Liver (tissue), 9 donors: ENCODE results near the gene SH2D3C. TPM values are rescaled to one million over a fixed set of nuclear protein-coding genes. Genes with fewer than 3 reads are reported as not detected.
A peak's percentile ranks its signal among the peaks of the same experiment; 100 is the strongest.

Experiments used
- DNase-seq: peaks from one replicate; pipeline ENCODE4 v3.0.0-alpha.2; 2017; ENCODE audit warnings: low spot score
- H3K27ac ChIP-seq, 2 donors: one replicate each; pipeline ENCODE4 v1.7.0; 2013; ENCODE audit warnings: inconsistent platforms in 2 of 2, low read length in 2 of 2, control low read depth in 1 of 2, low read depth in 1 of 2, mild to moderate bottlenecking in 1 of 2
- H3K27me3 ChIP-seq, 4 donors: one replicate each; pipeline versions ENCODE4 v1.6.1 to v1.7.0; 2013; ENCODE audit warnings: low read length in 3 of 4, inconsistent platforms in 1 of 4, mild to moderate bottlenecking in 1 of 4, moderate library complexity in 1 of 4; ENCODE audit not compliant: control insufficient read depth in 4 of 4, insufficient read depth in 4 of 4
- H3K36me3 ChIP-seq, 4 donors: one replicate each; pipeline versions ENCODE4 v1.6.1 to v1.7.0; 2013; ENCODE audit warnings: low read length in 3 of 4, mild to moderate bottlenecking in 3 of 4, low read depth in 1 of 4, moderate library complexity in 1 of 4; ENCODE audit not compliant: control insufficient read depth in 4 of 4, insufficient read depth in 3 of 4
- H3K4me1 ChIP-seq, 4 donors: one replicate each; pipeline versions ENCODE4 v1.6.1 to v1.7.0; 2013; ENCODE audit warnings: low read length in 3 of 4, mild to moderate bottlenecking in 3 of 4, moderate library complexity in 1 of 4; ENCODE audit not compliant: control insufficient read depth in 4 of 4, insufficient read depth in 4 of 4
- H3K4me3 ChIP-seq, 3 donors: one replicate each; pipeline versions ENCODE4 v1.6.1 to v1.7.0; 2013; ENCODE audit warnings: low read length in 3 of 3, control low read depth in 1 of 3, low read depth in 1 of 3, mild to moderate bottlenecking in 1 of 3
- H3K9ac ChIP-seq, 2 donors: one replicate each; pipeline ENCODE4 v1.7.0; 2013; ENCODE audit warnings: low read length in 2 of 2, mild to moderate bottlenecking in 2 of 2, moderate library complexity in 2 of 2, control low read depth in 1 of 2, low read depth in 1 of 2
- H3K9me3 ChIP-seq, 4 donors: one replicate each; pipeline versions ENCODE4 v1.6.1 to v1.7.0; 2013; ENCODE audit warnings: low read length in 3 of 4; ENCODE audit not compliant: control insufficient read depth in 4 of 4
- ATF3 ChIP-seq: IDR thresholded peaks from 2 replicates; pipeline ENCODE4 v1.6.1; 2016; ENCODE audit warnings: antibody characterized with exemption
- CTCF ChIP-seq: fragments of 150-350 bp; IDR thresholded peaks from 2 replicates; pipeline ENCODE4 v1.5.1; 2017; ENCODE audit warnings: improper control_type of control experiment, low read depth, low read length; ENCODE audit not compliant: missing input control
- EGR1 ChIP-seq, 2 donors: IDR thresholded peaks; 2 replicates each; pipeline ENCODE4 v1.6.1; 2016 to 2018; ENCODE audit warnings: antibody characterized with exemption in 2 of 2, low read depth in 2 of 2
- FOXA1 ChIP-seq: IDR thresholded peaks from 2 replicates; pipeline ENCODE4 v1.6.1; 2016; ENCODE audit warnings: antibody characterized with exemption
- FOXA2 ChIP-seq: IDR thresholded peaks from 2 replicates; pipeline ENCODE4 v1.6.1; 2016; ENCODE audit warnings: antibody characterized with exemption
- GABPA ChIP-seq, 2 donors: IDR thresholded peaks in 1 of 2; conservative IDR thresholded peaks in 1 of 2; 2 replicates each; pipeline ENCODE4 v1.6.1; 2016; ENCODE audit warnings: antibody characterized with exemption in 2 of 2, mild to moderate bottlenecking in 1 of 2, moderate library complexity in 1 of 2
- HNF4A ChIP-seq, 2 donors: conservative IDR thresholded peaks; 2 replicates each; pipeline ENCODE4 v1.6.1; 2016; ENCODE audit warnings: antibody characterized with exemption in 2 of 2, mild to moderate bottlenecking in 2 of 2
- HNF4G ChIP-seq: IDR thresholded peaks from 2 replicates; pipeline ENCODE4 v1.6.1; 2016; ENCODE audit warnings: antibody characterized with exemption
- JUND ChIP-seq, 2 donors: IDR thresholded peaks; 2 replicates each; pipeline ENCODE4 v1.6.1; 2016; ENCODE audit warnings: antibody characterized with exemption in 2 of 2
- MAX ChIP-seq: IDR thresholded peaks from 2 replicates; pipeline ENCODE4 v1.6.1; 2016; ENCODE audit warnings: antibody characterized with exemption
- NR2F2 ChIP-seq: IDR thresholded peaks from 2 replicates; pipeline ENCODE4 v1.6.1; 2016; ENCODE audit warnings: antibody characterized with exemption
- RAD21 ChIP-seq, 2 donors: IDR thresholded peaks; 2 replicates each; pipeline ENCODE4 v1.6.1; 2016; ENCODE audit warnings: antibody characterized with exemption in 2 of 2, mild to moderate bottlenecking in 2 of 2
- REST ChIP-seq: IDR thresholded peaks from 2 replicates; pipeline ENCODE4 v1.6.1; 2016; ENCODE audit warnings: antibody characterized with exemption, mild to moderate bottlenecking
- RXRA ChIP-seq, 2 donors: IDR thresholded peaks; 2 replicates each; pipeline ENCODE4 v1.6.1; 2017 to 2018; ENCODE audit warnings: antibody characterized with exemption in 2 of 2, mild to moderate bottlenecking in 1 of 2
- SP1 ChIP-seq: IDR thresholded peaks from 2 replicates; pipeline ENCODE4 v1.6.1; 2018; ENCODE audit warnings: antibody characterized with exemption, mild to moderate bottlenecking
- TAF1 ChIP-seq: conservative IDR thresholded peaks from 2 replicates; pipeline ENCODE4 v1.6.1; 2016; ENCODE audit warnings: antibody characterized with exemption, mild to moderate bottlenecking
- YY1 ChIP-seq: IDR thresholded peaks from 2 replicates; pipeline ENCODE4 v1.6.1; 2016; ENCODE audit warnings: antibody characterized with exemption, mild to moderate bottlenecking
- ZBTB33 ChIP-seq: IDR thresholded peaks from 2 replicates; pipeline ENCODE4 v1.6.1; 2016; ENCODE audit warnings: antibody characterized with exemption
- WGBS: extraction: QIAGEN DNeasy Blood & Tissue Kit; methylation state at CpG from one replicate; pipeline ENCODE4 v1.1.7; 2013; 5-methylcytosine and 5-hydroxymethylcytosine counted together
- polyA plus RNA-seq, 2 donors: library from polyadenylated mRNA; stranded (reverse) in 1 of 2; unstranded in 1 of 2; fragments of 200-250 nt in 1 of 2; fragments of >200 nt in 1 of 2; fragmentation: Nextera tagmentation in 1 of 2; extraction: Ambion mirVana in 1 of 2; gene quantifications; one replicate each; pipeline versions ENCODE4 v1.2.1 to v1.2.3, GENCODE V29; 2013 to 2015
- total RNA-seq, 2 donors: library from RNA; depleted of rRNA; stranded (reverse); fragments of >200 nt; gene quantifications; one replicate each; pipeline ENCODE4 v1.2.3, GENCODE V29; 2014
- donor health status: healthy.
- donor health status: healthy.
- donor health status: healthy.
- donor health status: healthy.
- donor health status: healthy.

The SH2D3C gene
- total and polyA plus RNA-seq, 4 donors: 2.2 to 5.1 (median 3.9) TPM

GRCh38 chr9:127794001-127794791 is 15.7 kb upstream of the SH2D3C start:
- Histone ChIP-seq H3K9me3 (no peaks in the 10 kb centered on the region), H3K36me3 (peaks cover 4 to 16% (median 9%) of the 10 kb centered on the region in 4 donors), H3K27me3 (no peaks in the 10 kb centered on the region), H3K4me1 (peaks cover 28 to 87% (median 68%) of the 10 kb centered on the region in 4 donors), H3K27ac (peak overlapping the region; percentile 81 to 89), H3K4me3 (no peak overlapping the region), H3K9ac (peak overlapping the region in 1 of 2 donors; percentile 88)
- WGBS: 30% methylated on average over 14 of the region's 14 CpGs
- TF ChIP-seq JUND (IDR thresholded peaks at IDR 0.05): peak; percentile 42 to 46
- TF ChIP-seq ZBTB33: peak; percentile 72
- peak; percentile 8 to 24 for TF ChIP-seq RAD21 (IDR thresholded peaks at IDR 0.05)
- peak; percentile 75 for TF ChIP-seq SP1
- no peak for TF ChIP-seq ATF3
- TF ChIP-seq RXRA (IDR thresholded peaks at IDR 0.05): peak; percentile 87 to 96
- TF ChIP-seq FOXA2: peak; percentile 76
- TF ChIP-seq HNF4G: no peak
- no peak for TF ChIP-seq MAX
- TF ChIP-seq CTCF: no peak
- no peak for TF ChIP-seq TAF1
- TF ChIP-seq HNF4A (conservative IDR thresholded peaks at IDR 0.05): peak; percentile 63 to 79
- TF ChIP-seq YY1: peak; percentile 46
- peak in 1 of 2 donors; percentile 50 for TF ChIP-seq GABPA (IDR thresholded peaks at IDR 0.05 in 1 of 2, conservative IDR thresholded peaks at IDR 0.05 in 1 of 2)
- TF ChIP-seq EGR1 (IDR thresholded peaks at IDR 0.05; ENCODE audit: low read depth in 2 of 2): peak in 1 of 2 donors; percentile 20
- peak; percentile 69 for TF ChIP-seq FOXA1
- no peak for TF ChIP-seq REST
- peak; percentile 32 for TF ChIP-seq NR2F2
- DNase-seq: no peak
